Activated CD8-positive, alpha-beta memory T cell treated with anti-CD3 and anti-CD28 coated beads, Interleukin-2, amount 50 U/mL, for 4 hours (primary cell): ENCODE data around the gene ZNF521.

Experiments used
- DNase-seq: peaks from one replicate; pipeline ENCODE4 v3.0.0-alpha.2; 2020

Gene ZNF521

DNA sequence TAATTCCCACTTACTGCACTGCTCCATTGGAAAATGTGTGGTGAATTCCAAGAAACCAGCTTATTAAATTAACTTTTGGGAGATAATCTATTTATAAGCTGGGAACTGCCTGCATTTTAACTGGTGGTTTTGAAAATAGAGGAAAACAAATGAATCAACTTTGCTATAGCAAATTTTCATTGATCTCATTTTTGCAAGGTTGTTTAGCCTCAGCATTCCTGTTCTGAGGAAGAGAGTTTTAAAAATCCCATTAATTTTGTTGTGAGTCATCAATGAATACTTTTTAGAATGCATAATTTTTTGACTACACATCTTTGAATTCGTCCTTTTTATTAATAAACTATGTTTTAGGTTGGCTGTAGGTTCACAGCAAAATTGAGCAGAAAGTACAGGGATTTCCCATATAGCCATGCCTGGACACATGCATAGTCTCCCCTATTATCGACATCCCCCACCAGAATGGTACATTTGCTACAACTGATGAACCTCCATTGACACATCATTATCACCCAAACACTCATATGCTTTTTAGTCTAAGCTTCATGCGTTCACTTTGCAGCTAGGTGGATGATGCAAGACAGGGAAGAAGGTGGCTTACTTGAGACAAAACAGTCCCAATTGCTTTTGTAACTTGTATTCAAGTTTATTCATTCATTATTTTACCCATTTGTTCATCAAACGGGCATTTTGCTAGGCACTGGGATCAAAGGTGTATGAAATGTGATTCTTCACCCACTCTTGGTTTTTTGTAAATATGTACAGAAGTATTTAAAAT lies 106.9 kb downstream of the ZNF521 start:
- no peak for DNase-seq

DNA sequence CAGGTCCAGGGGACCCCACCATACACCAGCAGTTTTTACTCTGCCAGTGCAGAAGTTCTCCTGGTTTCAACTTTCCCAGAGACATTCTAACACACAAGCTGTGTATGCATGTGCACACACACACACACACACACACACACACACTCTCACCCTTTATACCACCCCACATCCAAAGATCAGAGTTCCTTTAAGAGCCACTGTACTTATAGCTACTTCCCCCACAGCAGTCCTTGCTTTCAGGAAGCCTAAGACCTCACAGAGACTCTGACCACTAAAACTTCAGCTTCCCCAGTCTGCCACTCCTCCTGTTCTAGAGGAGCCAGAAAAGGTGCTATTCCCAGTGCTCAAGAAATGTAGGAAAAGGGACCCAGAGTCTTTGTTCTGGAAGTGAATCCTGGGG lies 107.8 kb downstream of the ZNF521 start:
- DNase-seq, result no peak

GRCh38 chr18:25243754-25244153 lies 108.2 kb downstream of the ZNF521 start:
- DNase-seq, result no peak

DNA sequence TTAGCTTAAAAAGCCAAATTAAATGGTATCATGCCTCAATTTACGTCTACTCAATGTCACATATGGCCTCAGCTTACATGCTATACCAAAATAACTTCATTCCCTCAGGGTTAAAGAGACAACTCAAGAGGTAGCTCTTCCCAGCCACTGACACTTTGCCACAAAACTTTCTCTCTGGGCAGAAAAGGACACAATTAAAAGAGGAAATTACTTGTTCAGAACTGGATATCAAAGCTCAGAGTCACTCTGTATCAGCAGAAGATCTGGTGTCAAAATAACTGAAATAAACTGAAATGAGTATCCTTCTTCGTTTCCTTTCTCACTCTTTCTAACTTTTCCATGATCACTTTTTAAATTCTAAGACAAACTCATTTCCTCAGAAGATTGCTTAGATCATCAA lies 108.7 kb downstream of the ZNF521 start:
- no peak for DNase-seq

- no peak for DNase-seq
These were observed 111.6 kb downstream of the ZNF521 start for GRCh38 chr18:25240420-25240770.

GRCh38 chr18:25239581-25240419 lies 112.2 kb downstream of the ZNF521 start:
- DNase-seq, result no peak

GRCh38 chr18:25239151-25239550 lies 112.8 kb downstream of the ZNF521 start:
- no peak for DNase-seq

GRCh38 chr18:25237571-25238267 lies 114.2 kb downstream of the ZNF521 start:
- no peak for DNase-seq

DNA sequence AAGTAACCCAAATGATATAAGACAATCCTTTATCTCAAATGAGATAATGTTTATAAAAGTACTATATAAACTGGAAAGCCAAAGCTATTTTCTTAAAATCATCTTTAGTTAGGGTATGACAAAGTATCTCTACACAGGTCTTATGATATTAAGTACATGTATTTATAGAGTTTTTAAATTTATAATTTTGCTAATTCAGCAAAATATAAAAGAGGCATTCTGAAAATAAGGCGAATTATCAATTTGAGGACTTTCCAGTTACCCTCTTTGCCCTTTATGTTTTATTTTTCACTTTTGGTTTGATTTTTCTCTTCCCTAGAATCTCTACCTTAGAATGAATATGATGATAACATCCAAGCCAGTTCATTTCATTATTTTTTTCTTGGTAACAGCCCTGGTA lies 115.2 kb downstream of the ZNF521 start:
- DNase-seq, result no peak

GRCh38 chr18:25235401-25236042 lies 116.4 kb downstream of the ZNF521 start:
- no peak for DNase-seq

GRCh38 chr18:25234740-25235345 lies 117.1 kb downstream of the ZNF521 start:
- DNase-seq, result no peak

- DNase-seq, result no peak
These were observed 117.7 kb downstream of the ZNF521 start for GRCh38 chr18:25234322-25234639.

GRCh38 chr18:25233528-25234321 lies 118.2 kb downstream of the ZNF521 start:
- DNase-seq, result no peak

DNA sequence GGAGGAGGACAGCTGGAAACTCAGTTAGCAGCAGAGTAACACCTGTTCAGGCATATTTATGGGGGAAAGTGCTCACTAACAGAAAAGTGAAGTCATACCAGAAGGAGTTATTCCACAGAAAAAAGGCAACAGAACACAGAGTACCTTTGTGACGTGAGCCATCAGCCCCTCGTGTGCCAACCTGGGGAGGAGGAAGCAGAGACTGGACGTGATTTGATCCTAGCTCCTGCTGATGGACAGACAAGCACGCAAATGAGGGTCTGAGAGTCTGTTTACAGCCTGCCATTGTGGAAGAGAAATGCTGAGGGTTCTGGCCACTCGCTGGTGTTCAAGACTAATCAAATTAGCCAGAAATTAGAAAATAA lies 120.7 kb downstream of the ZNF521 start:
- no peak for DNase-seq

DNA sequence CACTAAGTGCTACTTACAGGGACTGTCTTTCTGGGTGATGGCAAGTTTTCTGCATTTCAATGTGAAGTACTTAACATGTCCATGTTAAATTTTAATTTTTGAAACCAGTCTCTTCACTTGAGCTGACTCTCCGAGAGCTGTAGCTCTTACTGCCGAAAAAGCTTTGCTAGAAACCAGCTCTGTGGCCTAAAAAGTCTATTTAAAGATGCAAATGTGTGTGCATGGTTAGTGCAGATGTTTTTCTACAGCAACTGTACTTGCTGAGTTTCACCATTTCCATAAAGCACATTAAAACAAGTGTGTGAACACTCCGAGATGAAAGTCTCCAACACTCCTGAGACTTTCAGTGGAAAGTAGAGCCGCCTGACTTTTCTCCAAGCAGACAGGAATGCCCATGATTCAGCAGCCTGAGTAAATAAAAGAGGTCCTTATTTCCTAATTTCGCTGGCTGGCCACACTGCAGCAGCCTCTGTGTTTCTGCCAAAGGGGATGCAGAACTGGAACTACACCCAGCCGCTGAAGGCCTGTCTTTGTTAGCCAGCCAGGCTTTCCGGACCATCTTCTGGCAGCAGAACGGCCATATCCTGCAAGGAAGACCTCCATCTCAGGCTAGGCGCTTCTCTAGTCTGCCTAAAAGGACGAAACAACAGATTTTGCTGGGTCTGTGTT lies 121.2 kb downstream of the ZNF521 start:
- DNase-seq, result no peak

DNA sequence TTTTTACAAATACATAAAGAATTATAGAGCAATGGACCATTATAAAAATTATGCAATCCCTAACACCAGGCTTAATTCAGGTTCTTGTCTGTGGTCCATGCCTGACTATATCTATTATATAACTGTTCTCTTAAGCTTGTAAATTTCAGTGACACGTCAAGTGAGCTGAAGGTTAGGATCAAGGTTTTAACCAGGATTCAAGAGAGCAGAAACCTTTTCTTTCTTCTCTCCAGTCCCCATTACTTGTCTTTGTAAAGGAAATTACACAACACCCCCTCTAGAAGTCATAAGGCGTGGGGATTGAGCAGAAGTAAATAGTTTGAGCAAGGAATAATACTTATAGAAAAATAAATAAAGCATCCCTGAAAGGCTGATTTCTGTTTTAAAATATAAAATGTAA lies 122.0 kb downstream of the ZNF521 start:
- DNase-seq, result no peak

DNA sequence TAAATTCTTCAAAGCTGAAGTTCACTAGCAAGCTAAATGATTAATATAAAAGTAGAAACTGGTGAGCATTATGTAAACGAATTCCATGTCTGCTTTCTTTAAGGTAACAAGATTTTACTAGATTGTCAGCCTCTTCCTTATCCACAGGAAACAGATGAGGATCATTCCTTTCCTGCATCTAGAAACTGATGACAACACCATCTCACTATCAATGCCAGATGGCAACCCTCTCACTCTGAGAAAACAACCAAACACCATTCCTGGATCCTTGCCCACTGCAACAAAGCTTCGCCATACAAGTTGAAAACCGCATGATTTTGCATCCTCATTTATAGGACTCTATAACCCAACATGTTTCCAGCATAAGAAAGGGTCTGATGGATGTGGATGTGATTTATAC lies 122.9 kb downstream of the ZNF521 start:
- DNase-seq, result no peak

GRCh38 chr18:25228410-25228809 lies 123.6 kb downstream of the ZNF521 start:
- DNase-seq, result no peak

- DNase-seq, result no peak
These were observed 126.8 kb downstream of the ZNF521 start for GRCh38 chr18:25225151-25225550.

DNA sequence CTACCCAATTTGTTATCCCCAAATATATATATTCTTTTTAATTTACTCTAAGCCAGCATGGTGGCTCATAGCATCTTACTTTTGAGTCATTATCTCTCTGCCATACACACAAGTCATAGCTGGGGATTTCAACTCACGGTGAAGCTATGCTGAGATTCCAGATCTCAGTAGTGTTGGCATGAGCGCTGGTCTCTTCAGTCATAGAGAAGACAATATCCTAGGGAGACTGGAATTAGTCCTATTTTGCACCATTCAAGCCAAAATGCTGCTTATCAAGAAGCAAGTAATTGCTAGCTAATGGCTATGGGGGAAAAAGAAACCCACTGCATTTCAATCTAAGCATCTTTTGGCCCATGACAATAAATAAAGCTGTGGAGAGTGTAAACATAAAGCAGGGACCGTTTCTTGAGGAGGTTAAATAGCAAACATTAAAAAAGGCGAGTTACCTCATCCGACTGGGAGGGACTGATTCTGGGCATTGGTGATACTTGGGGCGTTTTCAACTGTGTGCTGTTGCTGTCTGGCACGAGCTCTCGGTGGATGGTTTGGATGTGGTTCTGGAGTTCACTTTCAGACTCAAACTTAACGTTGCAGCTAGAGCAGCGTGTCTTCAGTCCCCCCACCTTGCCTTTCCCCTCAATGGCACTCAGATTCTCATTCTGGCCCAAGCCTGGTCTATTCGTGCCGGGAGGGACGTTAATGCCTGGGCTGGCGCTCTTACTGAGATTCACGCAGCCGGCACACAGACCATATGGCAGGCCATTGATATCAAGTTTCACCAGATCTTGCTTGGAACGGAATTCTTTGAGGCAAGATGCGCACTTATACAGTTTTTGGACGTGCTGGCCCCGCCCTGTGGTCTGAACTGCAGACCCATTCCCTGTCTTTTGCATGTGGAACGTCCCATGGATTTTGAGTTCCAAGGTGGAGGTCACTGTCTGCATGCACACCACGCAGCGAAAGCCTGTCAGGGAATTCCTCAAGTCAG lies 127.8 kb downstream of the ZNF521 start:
- DNase-seq, result no peak
